22Rv1 (cell line): ENCODE data around the gene MAML3.

ENCODE experiments used
- H3K27ac ChIP-seq: fragments of 450-650 bp; 2 replicates; pipeline ENCODE4 v1.5.1; 2017
- ZFX ChIP-seq: fragments of 450-650 bp; IDR thresholded peaks from 2 replicates; pipeline ENCODE4 v1.6.1; 2017; ENCODE audit warnings: antibody characterized with exemption, borderline replicate concordance
- TF ChIP-seq, protein P1 (sequence below): fragments of 450-650 bp; IDR thresholded peaks from 2 replicates; pipeline ENCODE4 v1.5.1; 2017; ENCODE audit warnings: mild to moderate bottlenecking

The MAML3 gene

DNA sequence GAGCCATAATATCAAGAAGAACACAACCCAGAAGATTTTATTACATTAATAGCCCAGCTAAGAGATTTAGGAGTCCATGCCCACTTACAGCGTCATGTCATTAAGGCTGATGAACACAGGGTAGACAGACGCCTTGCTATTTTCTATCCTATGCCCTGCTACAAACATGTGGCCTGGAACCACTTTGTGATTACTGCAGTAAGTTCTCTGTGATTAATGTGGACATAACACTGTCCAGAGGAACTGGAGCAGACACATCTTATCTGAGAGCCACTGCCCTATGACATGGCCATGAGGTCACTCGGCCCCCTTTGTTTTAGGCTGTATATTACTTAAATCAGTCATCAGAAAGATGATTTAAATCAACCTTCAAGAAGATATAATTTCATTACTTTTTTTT lies 211.7 kb downstream of the MAML3 start:
- H3K27ac ChIP-seq: no peak overlapping the region
- TF ChIP-seq ZFX: no peak
- TF ChIP-seq, protein P1, sequence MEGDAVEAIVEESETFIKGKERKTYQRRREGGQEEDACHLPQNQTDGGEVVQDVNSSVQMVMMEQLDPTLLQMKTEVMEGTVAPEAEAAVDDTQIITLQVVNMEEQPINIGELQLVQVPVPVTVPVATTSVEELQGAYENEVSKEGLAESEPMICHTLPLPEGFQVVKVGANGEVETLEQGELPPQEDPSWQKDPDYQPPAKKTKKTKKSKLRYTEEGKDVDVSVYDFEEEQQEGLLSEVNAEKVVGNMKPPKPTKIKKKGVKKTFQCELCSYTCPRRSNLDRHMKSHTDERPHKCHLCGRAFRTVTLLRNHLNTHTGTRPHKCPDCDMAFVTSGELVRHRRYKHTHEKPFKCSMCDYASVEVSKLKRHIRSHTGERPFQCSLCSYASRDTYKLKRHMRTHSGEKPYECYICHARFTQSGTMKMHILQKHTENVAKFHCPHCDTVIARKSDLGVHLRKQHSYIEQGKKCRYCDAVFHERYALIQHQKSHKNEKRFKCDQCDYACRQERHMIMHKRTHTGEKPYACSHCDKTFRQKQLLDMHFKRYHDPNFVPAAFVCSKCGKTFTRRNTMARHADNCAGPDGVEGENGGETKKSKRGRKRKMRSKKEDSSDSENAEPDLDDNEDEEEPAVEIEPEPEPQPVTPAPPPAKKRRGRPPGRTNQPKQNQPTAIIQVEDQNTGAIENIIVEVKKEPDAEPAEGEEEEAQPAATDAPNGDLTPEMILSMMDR: no peak

DNA sequence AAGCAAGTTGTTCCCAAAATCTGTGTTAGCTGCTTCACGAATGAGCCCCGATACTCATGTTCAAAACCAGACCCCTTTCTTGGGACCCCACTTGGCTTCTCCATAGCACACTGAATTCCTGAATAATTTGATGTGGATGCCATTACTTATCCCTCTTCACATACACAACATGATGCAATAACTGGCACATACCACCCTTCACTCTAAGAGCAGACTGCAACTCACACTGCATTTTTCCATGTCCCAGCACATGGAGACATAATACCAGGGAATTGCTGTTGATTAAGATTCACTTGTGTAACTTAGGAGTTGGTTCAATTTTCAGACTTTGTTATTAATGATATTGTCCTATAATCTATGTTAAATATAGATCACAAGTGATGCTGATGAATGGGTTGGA lies 213.4 kb downstream of the MAML3 start:
- no peak for TF ChIP-seq ZFX
- TF ChIP-seq, protein P1: no peak
- H3K27ac ChIP-seq: no peak overlapping the region

DNA sequence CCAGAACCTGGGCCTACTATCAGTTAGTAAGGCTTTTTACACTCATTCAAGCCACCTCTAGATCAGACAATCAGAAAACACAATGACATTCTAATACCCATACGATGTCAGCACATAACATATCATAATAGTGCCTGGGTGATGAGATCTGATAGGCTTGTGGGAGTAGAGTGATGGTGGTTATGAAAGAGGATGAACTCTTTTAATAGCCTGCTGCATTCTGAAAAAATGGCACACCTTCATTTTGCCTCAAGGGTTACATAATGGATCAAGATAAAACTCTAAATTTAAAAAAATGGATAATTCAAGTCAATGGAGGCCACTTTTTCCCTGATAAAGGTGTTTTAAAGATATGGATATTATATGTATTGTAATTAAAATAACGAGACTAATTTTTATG lies 215.6 kb downstream of the MAML3 start:
- TF ChIP-seq ZFX: no peak
- TF ChIP-seq, protein P1: no peak
- no peak overlapping the region for H3K27ac ChIP-seq

DNA sequence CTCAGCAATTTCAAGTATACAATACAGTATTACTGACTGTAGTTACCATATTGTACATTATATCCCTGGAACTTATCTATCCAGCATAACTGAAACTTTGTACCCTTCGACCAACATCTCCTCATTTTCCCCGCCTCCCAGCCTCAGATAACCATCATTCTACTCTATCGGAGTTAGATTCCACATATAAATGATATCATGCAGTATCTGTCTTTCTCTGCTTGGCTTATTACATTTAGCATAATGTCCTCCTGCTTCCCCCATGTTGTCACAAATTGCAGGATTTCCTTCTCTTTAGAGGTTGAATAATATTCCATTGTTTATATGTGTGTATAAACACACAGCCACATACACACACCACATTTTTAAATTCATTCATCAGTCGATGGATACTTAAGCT lies 218.1 kb downstream of the MAML3 start:
- TF ChIP-seq, protein P1: no peak
- no peak for TF ChIP-seq ZFX
- H3K27ac ChIP-seq: no peak overlapping the region

DNA sequence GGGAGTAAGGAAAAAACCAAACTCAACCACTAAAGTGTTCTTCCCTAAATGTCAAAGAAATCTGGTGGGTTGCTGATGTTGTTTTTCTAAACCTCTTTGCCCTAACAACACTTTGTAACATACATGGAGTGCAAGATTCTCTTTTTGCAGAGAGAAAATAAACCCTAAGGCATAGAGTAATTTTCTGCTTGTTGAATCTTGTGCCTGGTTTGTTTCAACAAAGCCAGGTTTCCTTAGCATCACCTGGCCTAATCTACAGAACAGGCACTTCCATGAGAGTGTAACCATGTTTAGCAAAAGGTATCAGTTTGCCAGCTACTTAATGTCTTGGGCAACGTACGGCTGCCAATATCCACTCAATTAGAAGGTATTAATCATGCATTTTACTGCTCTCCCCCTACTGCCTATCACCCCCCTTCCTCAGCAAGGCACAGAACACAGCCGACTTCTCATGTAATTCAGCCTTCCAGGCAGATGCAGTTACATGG lies 219.2 kb downstream of the MAML3 start:
- no peak for TF ChIP-seq ZFX
- TF ChIP-seq, protein P1: no peak
- no peak overlapping the region for H3K27ac ChIP-seq

DNA sequence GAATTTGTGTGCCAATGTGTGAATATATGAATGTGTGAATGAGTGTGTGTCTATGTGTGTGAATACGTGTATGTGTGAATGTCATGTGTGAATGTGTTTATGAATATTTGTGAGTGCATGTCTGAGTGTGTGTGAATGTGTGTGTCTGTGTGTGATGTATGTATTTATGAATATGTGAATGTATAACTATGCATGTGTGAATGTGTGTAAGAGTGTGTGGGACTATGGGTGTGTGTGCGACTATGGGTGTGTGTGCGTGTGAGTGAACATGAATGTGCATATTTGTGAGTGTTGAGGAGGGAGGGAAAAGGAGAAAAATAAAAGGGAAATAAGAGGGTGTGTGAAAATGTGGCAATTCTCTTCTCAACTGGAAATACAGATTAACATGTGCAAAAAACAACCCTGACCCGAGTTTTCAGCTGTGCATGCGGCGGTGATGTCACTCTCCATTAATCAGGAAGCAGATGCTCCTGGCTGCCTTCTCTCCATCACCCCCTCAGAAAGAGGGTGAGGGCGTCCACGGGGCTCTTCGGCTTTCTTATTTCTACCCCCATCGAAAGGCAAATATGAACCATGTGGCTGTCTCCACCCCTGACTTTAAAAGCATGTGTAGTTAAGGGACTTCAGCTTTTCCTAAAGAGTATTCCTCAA lies 219.8 kb downstream of the MAML3 start:
- no peak overlapping the region for H3K27ac ChIP-seq
- TF ChIP-seq, protein P1: no peak
- TF ChIP-seq ZFX: no peak

DNA sequence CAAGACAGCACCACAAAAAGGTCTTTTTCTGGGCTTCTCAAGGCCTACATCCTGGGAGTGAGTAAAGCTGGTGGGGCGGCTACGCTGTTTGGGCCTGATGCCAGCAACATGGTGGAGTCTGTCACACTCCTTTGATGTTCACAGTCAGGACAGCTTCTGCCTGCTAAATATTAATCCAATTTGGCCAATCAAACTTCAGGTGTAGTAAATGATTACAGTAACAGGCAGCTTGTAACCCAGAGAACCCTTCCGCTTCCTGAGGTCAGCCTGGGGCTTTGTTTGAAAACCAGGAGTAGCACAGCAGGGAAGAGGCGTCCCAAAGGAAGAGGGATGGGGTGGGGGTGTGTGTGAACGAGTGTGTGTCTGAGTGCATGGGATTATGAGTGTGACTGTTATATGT lies 220.4 kb downstream of the MAML3 start:
- no peak overlapping the region for H3K27ac ChIP-seq
- TF ChIP-seq, protein P1: no peak
- TF ChIP-seq ZFX: no peak
